GM23338 (cell line): ENCODE results near the gene RAPGEF4. TPM values are rescaled to one million over a fixed set of nuclear protein-coding genes. Genes with fewer than 3 reads are reported as not detected.

Source experiments
- ATAC-seq: fragments of 200-7000 bp; cut with Tn5 transposase; 3 replicates; pipeline ENCODE4 v1.9.1; 2020
- DNase-seq: peaks from one replicate; pipeline ENCODE4 v3.0.0-alpha.2; 2015; ENCODE audit warnings: low spot score
- H2AFZ ChIP-seq: fragments of 200-600 bp; sonication (generic); 2 replicates; pipeline ENCODE4 v1.8.0; 2016; ENCODE audit warnings: antibody characterized with exemption, mild to moderate bottlenecking, moderate library complexity
- H3F3A ChIP-seq: fragments of 200-600 bp; sonication (generic); replicated peaks from 2 replicates; pipeline ENCODE4 v1.8.0; 2017; ENCODE audit warnings: antibody characterized with exemption, mixed run types, low read depth
- H3K27ac ChIP-seq: fragments of 200-600 bp; sonication (generic); 2 replicates; pipeline ENCODE4 v1.6.1; 2016; ENCODE audit warnings: low read depth
- H3K27me3 ChIP-seq: fragments of 200-600 bp; sonication (generic); 2 replicates; pipeline ENCODE4 v1.8.0; 2016; ENCODE audit warnings: mild to moderate bottlenecking, mixed run types, moderate library complexity; ENCODE audit not compliant: insufficient read depth
- H3K36me3 ChIP-seq: fragments of 200-600 bp; sonication (generic); 2 replicates; pipeline ENCODE4 v1.8.0; 2016; ENCODE audit warnings: mild to moderate bottlenecking; ENCODE audit not compliant: insufficient read depth
- H3K4me1 ChIP-seq: fragments of 200-600 bp; sonication (generic); 2 replicates; pipeline ENCODE4 v1.8.0; 2016; ENCODE audit warnings: mild to moderate bottlenecking, moderate library complexity; ENCODE audit not compliant: insufficient read depth
- H3K4me2 ChIP-seq: fragments of 200-600 bp; sonication (generic); 2 replicates; pipeline ENCODE4 v1.7.1; 2017; ENCODE audit warnings: mixed run types
- H3K4me3 ChIP-seq: fragments of 200-600 bp; sonication (generic); 2 replicates; pipeline ENCODE4 v1.6.1; 2016; ENCODE audit warnings: mixed run types
- H3K79me2 ChIP-seq: fragments of 200-600 bp; sonication (generic); replicated peaks from 2 replicates; pipeline ENCODE4 v1.8.0; 2017; ENCODE audit warnings: mild to moderate bottlenecking; ENCODE audit not compliant: insufficient read depth
- H3K9me2 ChIP-seq: fragments of 200-600 bp; sonication (generic); 2 replicates; pipeline ENCODE4 v1.8.0; 2017; ENCODE audit not compliant: insufficient read depth
- H4K20me1 ChIP-seq: fragments of 200-600 bp; sonication (generic); replicated peaks from 2 replicates; pipeline ENCODE4 v1.8.0; 2017; ENCODE audit warnings: mild to moderate bottlenecking; ENCODE audit not compliant: insufficient read depth
- H3K27ac Mint-ChIP-seq: 2 replicates; pipeline ENCODE4 v1.8.0; 2020; ENCODE audit warnings: inconsistent platforms, mild to moderate bottlenecking, moderate library complexity, mixed read lengths
- H3K27me3 Mint-ChIP-seq: 3 replicates; pipeline ENCODE4 v1.8.0; 2022; ENCODE audit warnings: low read depth, mild to moderate bottlenecking, moderate library complexity, mixed read lengths, inconsistent platforms; ENCODE audit not compliant: insufficient read depth, poor library complexity
- H3K36me3 Mint-ChIP-seq: 3 replicates; pipeline ENCODE4 v1.8.0; 2021; ENCODE audit warnings: low read depth, mild to moderate bottlenecking, inconsistent platforms, moderate library complexity, mixed read lengths
- H3K4me1 Mint-ChIP-seq: 3 replicates; pipeline ENCODE4 v1.8.0; 2020; ENCODE audit warnings: mild to moderate bottlenecking, inconsistent platforms, mixed read lengths
- H3K4me3 Mint-ChIP-seq: 3 replicates; pipeline ENCODE4 v1.8.0; 2021; ENCODE audit warnings: moderate library complexity, mild to moderate bottlenecking, inconsistent platforms, mixed read lengths
- H3K9me3 Mint-ChIP-seq: 3 replicates; pipeline ENCODE4 v1.8.0; 2020; ENCODE audit warnings: moderate library complexity, mild to moderate bottlenecking, inconsistent platforms, mixed read lengths
- CREB1 ChIP-seq: fragments of 250-450 bp; sonication (Bioruptor Pico); IDR thresholded peaks from 2 replicates; pipeline ENCODE4 v1.5.0; 2020; ENCODE audit warnings: low read depth, mild to moderate bottlenecking, moderate library complexity
- EZH2 ChIP-seq: fragments of 200-600 bp; sonication (generic); IDR thresholded peaks from one replicate; pipeline ENCODE4 v1.8.0; 2017; ENCODE audit warnings: antibody characterized with exemption, mild to moderate bottlenecking, low read depth; ENCODE audit not compliant: unreplicated experiment
- EZH2phosphoT487 ChIP-seq: fragments of 200-600 bp; sonication (generic); IDR thresholded peaks from one replicate; pipeline ENCODE4 v1.8.1; 2018; ENCODE audit warnings: antibody characterized with exemption; ENCODE audit not compliant: unreplicated experiment
- JUNB ChIP-seq: IDR thresholded peaks from one replicate; pipeline ENCODE4 v1.6.1; 2016; ENCODE audit warnings: antibody characterized with exemption; ENCODE audit not compliant: unreplicated experiment
- NANOG ChIP-seq: IDR thresholded peaks from 2 replicates; pipeline ENCODE4 v1.6.1; 2016; ENCODE audit warnings: antibody characterized with exemption, borderline replicate concordance
- POLR2AphosphoS5 ChIP-seq: IDR thresholded peaks from 2 replicates; pipeline ENCODE4 v1.6.1; 2016; ENCODE audit warnings: antibody characterized with exemption, low read depth
- STAT1 ChIP-seq: IDR thresholded peaks from one replicate; pipeline ENCODE4 v1.6.1; 2016; ENCODE audit warnings: antibody characterized with exemption; ENCODE audit not compliant: unreplicated experiment
- ZNF114 ChIP-seq: fragments of 250-450 bp; sonication (Bioruptor Pico); IDR thresholded peaks from 2 replicates; pipeline ENCODE4 v1.5.0; 2020; ENCODE audit warnings: mild to moderate bottlenecking, moderate library complexity
- ZNF331 ChIP-seq: fragments of 250-450 bp; sonication (Bioruptor Pico); IDR thresholded peaks from 2 replicates; pipeline ENCODE4 v1.5.0; 2020; ENCODE audit warnings: low read depth, mild to moderate bottlenecking, moderate library complexity
- polyA plus RNA-seq: library from polyadenylated mRNA; unstranded; fragments of >200 nt; fragmentation: Nextera tagmentation; extraction: Ambion mirVana; gene quantifications from 2 replicates; pipeline ENCODE4 v1.2.1, GENCODE V29; 2016
- total RNA-seq: library from RNA; depleted of rRNA; stranded (reverse); fragments of >200 nt; shearing (Covaris generic); gene quantifications from 2 replicates; pipeline ENCODE4 v1.2.3, GENCODE V29; 2014
- TF ChIP-seq, protein P1 (sequence below): fragments of 250-450 bp; sonication (Bioruptor Pico); IDR thresholded peaks from 2 replicates; pipeline ENCODE4 v1.5.0; 2020; ENCODE audit warnings: mild to moderate bottlenecking, moderate library complexity
- TF ChIP-seq, protein P2 (sequence below): IDR thresholded peaks from 2 replicates; pipeline ENCODE4 v1.6.1; 2016; ENCODE audit warnings: antibody characterized with exemption
- TF ChIP-seq, protein P3 (sequence below): IDR thresholded peaks from one replicate; pipeline ENCODE4 v1.6.1; 2018; ENCODE audit warnings: antibody characterized with exemption; ENCODE audit not compliant: unreplicated experiment
- TF ChIP-seq, protein P4 (sequence below), 2 experiments: fragments of 200-600 bp in 1 of 2; sonication (generic) in 1 of 2; conservative IDR thresholded peaks; 2 replicates each; pipeline versions ENCODE4 v1.5.1 to v1.6.1; 2016 to 2017; ENCODE audit warnings: antibody characterized with exemption in 2 of 2, low read depth in 2 of 2, mild to moderate bottlenecking in 2 of 2, moderate library complexity in 1 of 2

RAPGEF4 gene
- total and polyA plus RNA-seq, 2 experiments from 2014 or later = 1.7 to 4.7 TPM

DNA sequence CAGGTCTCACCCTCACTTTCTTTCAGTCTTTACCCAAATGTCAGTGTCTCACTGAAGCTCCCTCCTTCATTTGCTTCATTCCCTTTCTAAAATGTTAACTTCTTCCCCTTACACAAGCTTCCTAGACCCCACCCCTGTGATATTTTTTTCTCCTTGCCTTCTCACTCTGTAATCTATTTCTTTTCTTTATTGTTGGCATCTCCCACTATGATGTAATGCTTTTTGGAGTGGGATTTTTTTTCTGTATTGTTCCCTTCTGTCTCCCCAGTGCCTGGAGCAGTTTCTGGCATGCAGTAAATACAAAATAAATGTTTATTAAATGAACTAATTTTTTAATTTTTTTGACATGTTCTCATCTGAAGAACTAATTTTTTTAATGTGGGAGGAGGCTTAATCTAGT lies 284.1 kb downstream of the RAPGEF4 start:
- ATAC-seq (no peak), DNase-seq (no peak)
- Mint-ChIP-seq H3K27me3 (no peaks in the 10 kb centered on the region), H3K9me3 (no peaks in the 10 kb centered on the region), H3K4me3 (no peak overlapping the region), H3K27ac (no peak overlapping the region), H3K4me1 (no peaks in the 10 kb centered on the region), H3K36me3 (no peaks in the 10 kb centered on the region)
- Histone ChIP-seq H3K4me1 (no peaks in the 10 kb centered on the region), H3K4me3 (no peak overlapping the region), H3K79me2 (no peaks in the 10 kb centered on the region), H3K27ac (no peak overlapping the region), H2AFZ (no peak overlapping the region), H3K9me2 (no peaks in the 10 kb centered on the region), H3K27me3 (no peaks in the 10 kb centered on the region), H3K36me3 (no peaks in the 10 kb centered on the region), H3F3A (no peaks in the 10 kb centered on the region), H4K20me1 (no peaks in the 10 kb centered on the region), H3K4me2 (no peak overlapping the region)
- TF ChIP-seq, protein P1, sequence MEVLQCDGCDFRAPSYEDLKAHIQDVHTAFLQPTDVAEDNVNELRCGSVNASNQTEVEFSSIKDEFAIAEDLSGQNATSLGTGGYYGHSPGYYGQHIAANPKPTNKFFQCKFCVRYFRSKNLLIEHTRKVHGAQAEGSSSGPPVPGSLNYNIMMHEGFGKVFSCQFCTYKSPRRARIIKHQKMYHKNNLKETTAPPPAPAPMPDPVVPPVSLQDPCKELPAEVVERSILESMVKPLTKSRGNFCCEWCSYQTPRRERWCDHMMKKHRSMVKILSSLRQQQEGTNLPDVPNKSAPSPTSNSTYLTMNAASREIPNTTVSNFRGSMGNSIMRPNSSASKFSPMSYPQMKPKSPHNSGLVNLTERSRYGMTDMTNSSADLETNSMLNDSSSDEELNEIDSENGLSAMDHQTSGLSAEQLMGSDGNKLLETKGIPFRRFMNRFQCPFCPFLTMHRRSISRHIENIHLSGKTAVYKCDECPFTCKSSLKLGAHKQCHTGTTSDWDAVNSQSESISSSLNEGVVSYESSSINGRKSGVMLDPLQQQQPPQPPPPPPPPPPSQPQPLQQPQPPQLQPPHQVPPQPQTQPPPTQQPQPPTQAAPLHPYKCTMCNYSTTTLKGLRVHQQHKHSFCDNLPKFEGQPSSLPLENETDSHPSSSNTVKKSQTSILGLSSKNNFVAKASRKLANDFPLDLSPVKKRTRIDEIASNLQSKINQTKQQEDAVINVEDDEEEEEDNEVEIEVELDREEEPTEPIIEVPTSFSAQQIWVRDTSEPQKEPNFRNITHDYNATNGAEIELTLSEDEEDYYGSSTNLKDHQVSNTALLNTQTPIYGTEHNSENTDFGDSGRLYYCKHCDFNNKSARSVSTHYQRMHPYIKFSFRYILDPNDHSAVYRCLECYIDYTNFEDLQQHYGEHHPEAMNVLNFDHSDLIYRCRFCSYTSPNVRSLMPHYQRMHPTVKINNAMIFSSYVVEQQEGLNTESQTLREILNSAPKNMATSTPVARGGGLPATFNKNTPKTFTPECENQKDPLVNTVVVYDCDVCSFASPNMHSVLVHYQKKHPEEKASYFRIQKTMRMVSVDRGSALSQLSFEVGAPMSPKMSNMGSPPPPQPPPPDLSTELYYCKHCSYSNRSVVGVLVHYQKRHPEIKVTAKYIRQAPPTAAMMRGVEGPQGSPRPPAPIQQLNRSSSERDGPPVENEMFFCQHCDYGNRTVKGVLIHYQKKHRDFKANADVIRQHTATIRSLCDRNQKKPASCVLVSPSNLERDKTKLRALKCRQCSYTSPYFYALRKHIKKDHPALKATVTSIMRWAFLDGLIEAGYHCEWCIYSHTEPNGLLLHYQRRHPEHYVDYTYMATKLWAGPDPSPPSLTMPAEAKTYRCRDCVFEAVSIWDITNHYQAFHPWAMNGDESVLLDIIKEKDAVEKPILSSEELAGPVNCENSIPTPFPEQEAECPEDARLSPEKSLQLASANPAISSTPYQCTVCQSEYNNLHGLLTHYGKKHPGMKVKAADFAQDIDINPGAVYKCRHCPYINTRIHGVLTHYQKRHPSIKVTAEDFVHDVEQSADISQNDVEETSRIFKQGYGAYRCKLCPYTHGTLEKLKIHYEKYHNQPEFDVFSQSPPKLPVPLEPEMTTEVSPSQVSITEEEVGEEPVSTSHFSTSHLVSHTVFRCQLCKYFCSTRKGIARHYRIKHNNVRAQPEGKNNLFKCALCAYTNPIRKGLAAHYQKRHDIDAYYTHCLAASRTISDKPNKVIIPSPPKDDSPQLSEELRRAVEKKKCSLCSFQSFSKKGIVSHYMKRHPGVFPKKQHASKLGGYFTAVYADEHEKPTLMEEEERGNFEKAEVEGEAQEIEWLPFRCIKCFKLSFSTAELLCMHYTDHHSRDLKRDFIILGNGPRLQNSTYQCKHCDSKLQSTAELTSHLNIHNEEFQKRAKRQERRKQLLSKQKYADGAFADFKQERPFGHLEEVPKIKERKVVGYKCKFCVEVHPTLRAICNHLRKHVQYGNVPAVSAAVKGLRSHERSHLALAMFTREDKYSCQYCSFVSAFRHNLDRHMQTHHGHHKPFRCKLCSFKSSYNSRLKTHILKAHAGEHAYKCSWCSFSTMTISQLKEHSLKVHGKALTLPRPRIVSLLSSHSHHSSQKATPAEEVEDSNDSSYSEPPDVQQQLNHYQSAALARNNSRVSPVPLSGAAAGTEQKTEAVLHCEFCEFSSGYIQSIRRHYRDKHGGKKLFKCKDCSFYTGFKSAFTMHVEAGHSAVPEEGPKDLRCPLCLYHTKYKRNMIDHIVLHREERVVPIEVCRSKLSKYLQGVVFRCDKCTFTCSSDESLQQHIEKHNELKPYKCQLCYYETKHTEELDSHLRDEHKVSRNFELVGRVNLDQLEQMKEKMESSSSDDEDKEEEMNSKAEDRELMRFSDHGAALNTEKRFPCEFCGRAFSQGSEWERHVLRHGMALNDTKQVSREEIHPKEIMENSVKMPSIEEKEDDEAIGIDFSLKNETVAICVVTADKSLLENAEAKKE (CRISPR knock-in tag) = no peak
- TF ChIP-seq, protein P2, sequence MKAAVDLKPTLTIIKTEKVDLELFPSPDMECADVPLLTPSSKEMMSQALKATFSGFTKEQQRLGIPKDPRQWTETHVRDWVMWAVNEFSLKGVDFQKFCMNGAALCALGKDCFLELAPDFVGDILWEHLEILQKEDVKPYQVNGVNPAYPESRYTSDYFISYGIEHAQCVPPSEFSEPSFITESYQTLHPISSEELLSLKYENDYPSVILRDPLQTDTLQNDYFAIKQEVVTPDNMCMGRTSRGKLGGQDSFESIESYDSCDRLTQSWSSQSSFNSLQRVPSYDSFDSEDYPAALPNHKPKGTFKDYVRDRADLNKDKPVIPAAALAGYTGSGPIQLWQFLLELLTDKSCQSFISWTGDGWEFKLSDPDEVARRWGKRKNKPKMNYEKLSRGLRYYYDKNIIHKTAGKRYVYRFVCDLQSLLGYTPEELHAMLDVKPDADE = no peak
- TF ChIP-seq EZH2 (no peak), CREB1 (CRISPR knock-in tag) (no peak), EZH2phosphoT487 (no peak), POLR2AphosphoS5 (no peak), JUNB (no peak), NANOG (no peak), ZNF114 (CRISPR knock-in tag) (no peak), STAT1 (no peak), ZNF331 (CRISPR knock-in tag) (no peak)
- TF ChIP-seq, protein P3, sequence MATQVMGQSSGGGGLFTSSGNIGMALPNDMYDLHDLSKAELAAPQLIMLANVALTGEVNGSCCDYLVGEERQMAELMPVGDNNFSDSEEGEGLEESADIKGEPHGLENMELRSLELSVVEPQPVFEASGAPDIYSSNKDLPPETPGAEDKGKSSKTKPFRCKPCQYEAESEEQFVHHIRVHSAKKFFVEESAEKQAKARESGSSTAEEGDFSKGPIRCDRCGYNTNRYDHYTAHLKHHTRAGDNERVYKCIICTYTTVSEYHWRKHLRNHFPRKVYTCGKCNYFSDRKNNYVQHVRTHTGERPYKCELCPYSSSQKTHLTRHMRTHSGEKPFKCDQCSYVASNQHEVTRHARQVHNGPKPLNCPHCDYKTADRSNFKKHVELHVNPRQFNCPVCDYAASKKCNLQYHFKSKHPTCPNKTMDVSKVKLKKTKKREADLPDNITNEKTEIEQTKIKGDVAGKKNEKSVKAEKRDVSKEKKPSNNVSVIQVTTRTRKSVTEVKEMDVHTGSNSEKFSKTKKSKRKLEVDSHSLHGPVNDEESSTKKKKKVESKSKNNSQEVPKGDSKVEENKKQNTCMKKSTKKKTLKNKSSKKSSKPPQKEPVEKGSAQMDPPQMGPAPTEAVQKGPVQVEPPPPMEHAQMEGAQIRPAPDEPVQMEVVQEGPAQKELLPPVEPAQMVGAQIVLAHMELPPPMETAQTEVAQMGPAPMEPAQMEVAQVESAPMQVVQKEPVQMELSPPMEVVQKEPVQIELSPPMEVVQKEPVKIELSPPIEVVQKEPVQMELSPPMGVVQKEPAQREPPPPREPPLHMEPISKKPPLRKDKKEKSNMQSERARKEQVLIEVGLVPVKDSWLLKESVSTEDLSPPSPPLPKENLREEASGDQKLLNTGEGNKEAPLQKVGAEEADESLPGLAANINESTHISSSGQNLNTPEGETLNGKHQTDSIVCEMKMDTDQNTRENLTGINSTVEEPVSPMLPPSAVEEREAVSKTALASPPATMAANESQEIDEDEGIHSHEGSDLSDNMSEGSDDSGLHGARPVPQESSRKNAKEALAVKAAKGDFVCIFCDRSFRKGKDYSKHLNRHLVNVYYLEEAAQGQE = no peak
- TF ChIP-seq, protein P4, sequence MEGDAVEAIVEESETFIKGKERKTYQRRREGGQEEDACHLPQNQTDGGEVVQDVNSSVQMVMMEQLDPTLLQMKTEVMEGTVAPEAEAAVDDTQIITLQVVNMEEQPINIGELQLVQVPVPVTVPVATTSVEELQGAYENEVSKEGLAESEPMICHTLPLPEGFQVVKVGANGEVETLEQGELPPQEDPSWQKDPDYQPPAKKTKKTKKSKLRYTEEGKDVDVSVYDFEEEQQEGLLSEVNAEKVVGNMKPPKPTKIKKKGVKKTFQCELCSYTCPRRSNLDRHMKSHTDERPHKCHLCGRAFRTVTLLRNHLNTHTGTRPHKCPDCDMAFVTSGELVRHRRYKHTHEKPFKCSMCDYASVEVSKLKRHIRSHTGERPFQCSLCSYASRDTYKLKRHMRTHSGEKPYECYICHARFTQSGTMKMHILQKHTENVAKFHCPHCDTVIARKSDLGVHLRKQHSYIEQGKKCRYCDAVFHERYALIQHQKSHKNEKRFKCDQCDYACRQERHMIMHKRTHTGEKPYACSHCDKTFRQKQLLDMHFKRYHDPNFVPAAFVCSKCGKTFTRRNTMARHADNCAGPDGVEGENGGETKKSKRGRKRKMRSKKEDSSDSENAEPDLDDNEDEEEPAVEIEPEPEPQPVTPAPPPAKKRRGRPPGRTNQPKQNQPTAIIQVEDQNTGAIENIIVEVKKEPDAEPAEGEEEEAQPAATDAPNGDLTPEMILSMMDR (conservative IDR thresholded peaks at IDR 0.05; ENCODE audit: low read depth in 2 of 2) = no peak
